ENCODE measurements around the gene CNOT1.

- TF ChIP-seq, protein P1, sequence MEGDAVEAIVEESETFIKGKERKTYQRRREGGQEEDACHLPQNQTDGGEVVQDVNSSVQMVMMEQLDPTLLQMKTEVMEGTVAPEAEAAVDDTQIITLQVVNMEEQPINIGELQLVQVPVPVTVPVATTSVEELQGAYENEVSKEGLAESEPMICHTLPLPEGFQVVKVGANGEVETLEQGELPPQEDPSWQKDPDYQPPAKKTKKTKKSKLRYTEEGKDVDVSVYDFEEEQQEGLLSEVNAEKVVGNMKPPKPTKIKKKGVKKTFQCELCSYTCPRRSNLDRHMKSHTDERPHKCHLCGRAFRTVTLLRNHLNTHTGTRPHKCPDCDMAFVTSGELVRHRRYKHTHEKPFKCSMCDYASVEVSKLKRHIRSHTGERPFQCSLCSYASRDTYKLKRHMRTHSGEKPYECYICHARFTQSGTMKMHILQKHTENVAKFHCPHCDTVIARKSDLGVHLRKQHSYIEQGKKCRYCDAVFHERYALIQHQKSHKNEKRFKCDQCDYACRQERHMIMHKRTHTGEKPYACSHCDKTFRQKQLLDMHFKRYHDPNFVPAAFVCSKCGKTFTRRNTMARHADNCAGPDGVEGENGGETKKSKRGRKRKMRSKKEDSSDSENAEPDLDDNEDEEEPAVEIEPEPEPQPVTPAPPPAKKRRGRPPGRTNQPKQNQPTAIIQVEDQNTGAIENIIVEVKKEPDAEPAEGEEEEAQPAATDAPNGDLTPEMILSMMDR (conservative IDR thresholded peaks at IDR 0.05; ENCODE audit: low read length) = no peak
- no peak for TF ChIP-seq EZH2phosphoT487 (IDR thresholded peaks at IDR 0.05; ENCODE audit: borderline replicate concordance)
Observed at GRCh38 chr16:58474296-58474695, 155.3 kb downstream of the CNOT1 start.

All from Loucy (cell line).